ENCODE results near the gene PTPN6.

Gene PTPN6

GRCh38 chr12:6923003-6923732 lies 28.0 kb upstream of the PTPN6 start:
- DNase-seq, result no peak

GRCh38 chr12:6923851-6924250 lies 27.3 kb upstream of the PTPN6 start:
- DNase-seq, result no peak

GRCh38 chr12:6925239-6925539 lies 26.0 kb upstream of the PTPN6 start:
- DNase-seq, result no peak

- no peak for DNase-seq
Observed at GRCh38 chr12:6925540-6926279, 25.4 kb upstream of the PTPN6 start.

GRCh38 chr12:6927379-6928021 lies 23.7 kb upstream of the PTPN6 start, which contains the start of gene ATN1:
Gene ATN1 (plus strand): TSS chr12:6927959. CDS start chr12:6934002, 6,043 bp downstream.
- DNase-seq, result peak in 3 of 4 experiments; percentile 45 to 72 (median 65)

- DNase-seq, result peak in 2 of 4 experiments; percentile 40 to 47
Observed at GRCh38 chr12:6928022-6928702, 23.0 kb upstream of the PTPN6 start.

GRCh38 chr12:6928703-6929407 lies 22.3 kb upstream of the PTPN6 start:
- peak in 1 of 4 experiments; percentile 24 for DNase-seq

GRCh38 chr12:6929466-6930452 lies 21.4 kb upstream of the PTPN6 start:
- no peak for DNase-seq

- no peak for DNase-seq
Observed at GRCh38 chr12:6932766-6933165, 18.4 kb upstream of the PTPN6 start.

GRCh38 chr12:6934110-6934509 lies 17.0 kb upstream of the PTPN6 start:
- no peak for DNase-seq

- peak; percentile 61 to 81 (median 76) for DNase-seq
Observed at GRCh38 chr12:6935371-6936193, 15.6 kb upstream of the PTPN6 start.

- DNase-seq, result peak in 3 of 4 experiments; percentile 66 to 70 (median 67)
Observed at GRCh38 chr12:6936194-6936635, 14.9 kb upstream of the PTPN6 start.

- DNase-seq, result peak in 2 of 4 experiments; percentile 43 to 61
Observed at GRCh38 chr12:6936636-6937480, 14.3 kb upstream of the PTPN6 start.

GRCh38 chr12:6937481-6938352 lies 13.4 kb upstream of the PTPN6 start:
- DNase-seq, result peak; percentile 94 to 97 (median 96)

GRCh38 chr12:6938353-6939190 lies 12.6 kb upstream of the PTPN6 start:
- DNase-seq, result no peak

- no peak for DNase-seq
Observed at GRCh38 chr12:6939191-6939540, 12.0 kb upstream of the PTPN6 start.

GRCh38 chr12:6941267-6941666 lies 9.9 kb upstream of the PTPN6 start:
- DNase-seq, result no peak
